HUDEP-2 (cell line): ENCODE measurements around the gene PPP6R1.
"Not testable (repeated sequence)": the region's sequence is repeated elsewhere in the genome, so short reads cannot be mapped to it uniquely, and the experiment has no call there.

Experiments used
- DNase-seq, 76 experiments: peaks; one replicate each; lab custom pipeline; 2025; ENCODE audit not compliant: unreplicated experiment in 76 of 76; lab: John Stamatoyannopoulos, UW

Gene PPP6R1

GRCh38 chr19:55227241-55228014 is 31.4 kb downstream of the PPP6R1 start:
- peak in 2 of 76 experiments; percentile 19 to 22 for DNase-seq

GRCh38 chr19:55226788-55227187 is 32.0 kb downstream of the PPP6R1 start:
- no peak for DNase-seq

- no peak for DNase-seq
Measured at GRCh38 chr19:55226273-55226672, 32.5 kb downstream of the PPP6R1 start.

- peak in 1 of 76 experiments; percentile 13 for DNase-seq
Measured at GRCh38 chr19:55225415-55225958, 33.3 kb downstream of the PPP6R1 start.

- DNase-seq, result not testable (repeated sequence)
Measured at GRCh38 chr19:55224679-55225414, 34.0 kb downstream of the PPP6R1 start.

- DNase-seq, result no peak
Measured at GRCh38 chr19:55224038-55224665, 34.7 kb downstream of the PPP6R1 start.

- DNase-seq, result no peak
Measured at GRCh38 chr19:55223291-55224037, 35.4 kb downstream of the PPP6R1 start.

GRCh38 chr19:55220525-55220924 is 38.3 kb downstream of the PPP6R1 start:
- no peak for DNase-seq

GRCh38 chr19:55216461-55217198 is 42.2 kb downstream of the PPP6R1 start:
- peak in 67 of 76 experiments; percentile 26 to 85 (median 67) for DNase-seq

GRCh38 chr19:55213547-55213946 is 45.3 kb downstream of the PPP6R1 start:
- DNase-seq, result no peak

GRCh38 chr19:55212447-55212846 is 46.4 kb downstream of the PPP6R1 start:
- DNase-seq, result peak in 49 of 76 experiments; percentile 14 to 86 (median 46)

- DNase-seq, result no peak
Measured at GRCh38 chr19:55209693-55210472, 48.9 kb downstream of the PPP6R1 start.

GRCh38 chr19:55208880-55209692 is 49.7 kb downstream of the PPP6R1 start, which contains the start of gene PTPRH:
Gene PTPRH, minus strand, starts transcription at chr19:55209501. Its CDS starts 68 bp downstream, at chr19:55209433.
- DNase-seq, result peak in 23 of 76 experiments; percentile 7 to 100 (median 82)

GRCh38 chr19:55206664-55207500 is 51.9 kb downstream of the PPP6R1 start:
- peak in 74 of 76 experiments; percentile 38 to 96 (median 87) for DNase-seq

GRCh38 chr19:55202199-55202598 is 56.6 kb downstream of the PPP6R1 start:
- DNase-seq, result peak in 24 of 76 experiments; percentile 7 to 41 (median 24)

GRCh38 chr19:55199620-55200204 is 59.1 kb downstream of the PPP6R1 start:
- no peak for DNase-seq

GRCh38 chr19:55198651-55199050 is 60.2 kb downstream of the PPP6R1 start:
- DNase-seq, result no peak
